ENCODE results near the gene ARMC12.

ARMC12 gene

GRCh38 chr6:35736982-35737412 is at the start of gene ARMC12:
ARMC12 (plus strand) TSS chr6:35737032; CDS start chr6:35737109, 77 bp downstream.
- no peak for TF ChIP-seq CTCF (IDR thresholded peaks at IDR 0.05)

- TF ChIP-seq CTCF (IDR thresholded peaks at IDR 0.05): no peak
These were observed 48.9 kb upstream of the ARMC12 start for GRCh38 chr6:35687658-35688604.

DNA sequence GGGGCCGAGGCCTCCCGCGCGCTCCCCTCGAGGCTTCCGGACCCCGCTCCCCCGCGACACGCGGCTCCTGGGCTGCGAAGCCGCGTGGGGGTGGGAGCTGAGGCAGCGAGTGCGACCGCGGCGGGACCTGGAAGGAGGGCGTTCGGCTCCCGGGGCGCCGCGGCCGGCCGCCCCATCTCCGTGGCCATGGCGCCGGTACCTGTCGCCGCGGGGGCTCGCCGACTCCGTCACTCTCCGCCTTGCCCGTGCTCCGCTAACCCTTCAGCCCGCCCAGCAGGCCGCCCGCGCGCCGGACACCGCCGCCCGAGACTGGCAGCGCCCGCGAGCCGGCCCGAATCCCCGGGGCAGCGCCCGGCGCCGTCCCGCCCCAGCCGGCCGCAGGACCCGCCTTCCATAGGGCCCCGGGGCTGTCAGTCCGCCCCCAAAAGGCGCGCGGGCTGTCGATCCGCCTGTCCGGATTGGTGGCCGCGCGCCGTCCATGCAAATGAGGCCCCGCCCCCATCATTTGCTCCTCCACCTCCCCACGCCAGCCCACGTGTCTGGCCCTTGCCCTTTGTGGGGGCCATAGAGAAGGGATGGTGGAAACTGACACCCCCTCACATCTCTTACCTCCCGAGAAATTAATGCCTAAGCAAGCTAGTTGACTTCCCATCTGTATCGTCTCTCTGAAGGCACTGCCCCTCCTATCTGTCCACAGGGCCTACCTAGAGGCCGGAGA is 48.1 kb upstream of the ARMC12 start, which contains the start of gene FKBP5:
TSS of gene FKBP5 (minus strand) at position 311 of the 718 bp plus-strand sequence. CDS start 46,091 bp downstream, outside the sequence.
- no peak for TF ChIP-seq CTCF (IDR thresholded peaks at IDR 0.05)

DNA sequence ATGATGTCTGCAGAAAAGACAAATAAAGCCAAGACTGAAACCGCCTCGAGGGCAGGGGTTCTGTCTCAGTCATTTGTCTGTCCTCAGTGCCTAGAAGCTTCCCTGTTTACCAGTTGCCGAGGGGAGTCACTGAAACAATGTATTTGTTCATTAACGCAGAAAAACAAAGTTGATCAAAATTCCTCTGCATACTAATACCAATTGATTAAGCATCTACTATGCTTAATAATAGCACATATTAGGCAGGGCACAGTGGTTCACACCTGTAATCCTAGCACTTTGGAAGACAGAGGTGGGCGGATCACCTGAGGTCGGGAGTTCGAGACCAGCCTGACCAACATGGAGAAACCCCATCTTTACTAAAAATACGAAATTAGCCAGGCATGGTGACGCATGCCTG is 46.3 kb upstream of the ARMC12 start:
- TF ChIP-seq CTCF (IDR thresholded peaks at IDR 0.05): no peak

GRCh38 chr6:35691027-35691824 is 45.6 kb upstream of the ARMC12 start:
- no peak for TF ChIP-seq CTCF (IDR thresholded peaks at IDR 0.05)

DNA sequence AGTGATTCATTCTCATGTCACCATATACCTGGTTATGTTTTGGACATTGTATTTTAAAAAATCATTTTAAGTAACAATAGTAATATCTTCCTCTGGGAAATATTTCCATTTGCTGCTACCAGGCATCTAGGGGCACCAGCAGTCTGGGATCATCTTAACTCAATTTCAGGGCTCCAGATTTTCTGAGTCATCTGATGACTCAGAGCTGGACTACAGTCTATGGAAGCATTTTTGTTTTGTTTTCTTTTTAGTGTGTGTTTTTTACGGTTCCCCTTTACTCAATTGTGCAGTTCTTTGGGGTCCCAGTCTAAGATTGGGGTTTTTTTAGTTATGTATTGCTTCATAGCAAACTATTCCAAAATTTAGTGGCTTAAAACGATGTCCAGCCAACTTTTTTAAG is 42.4 kb upstream of the ARMC12 start:
- no peak for TF ChIP-seq CTCF (IDR thresholded peaks at IDR 0.05)

DNA sequence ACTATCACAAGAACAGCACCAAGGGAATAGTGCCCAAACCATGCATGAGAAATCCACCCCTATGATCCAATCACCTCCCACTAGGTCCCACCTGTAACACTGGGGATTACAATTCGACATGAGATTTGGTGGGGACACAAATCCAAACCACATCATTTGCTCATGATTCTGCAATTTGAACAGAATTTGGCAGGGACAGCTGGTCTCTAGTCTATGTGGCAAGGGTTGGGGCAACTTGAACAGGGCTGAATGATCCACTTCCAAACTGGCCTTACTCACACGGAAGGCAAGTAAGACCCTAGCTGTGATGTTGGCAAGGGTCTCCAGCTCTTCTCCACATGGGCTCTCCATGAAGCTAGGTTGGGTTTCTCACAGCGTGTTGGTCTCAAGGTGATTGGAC is 38.0 kb upstream of the ARMC12 start:
- TF ChIP-seq CTCF (IDR thresholded peaks at IDR 0.05): no peak

All from LNCAP (cell line).